Retinal pigment epithelial cell (primary cell): ENCODE measurements around the gene EBF4.

Source experiments
- DNase-seq: peaks from one replicate; pipeline ENCODE4 v3.0.0-alpha.2; 2010; ENCODE audit warnings: low read depth
- H3K4me3 ChIP-seq: 2 replicates; pipeline ENCODE4 v1.5.1; 2011; ENCODE audit warnings: mild to moderate bottlenecking, low read length, control low read depth, moderate library complexity
- TF ChIP-seq, protein P1 (sequence below): conservative IDR thresholded peaks from 2 replicates; pipeline ENCODE4 v1.5.1; 2011; ENCODE audit warnings: low read depth, low read length, control low read depth, inconsistent platforms

EBF4 gene

DNA sequence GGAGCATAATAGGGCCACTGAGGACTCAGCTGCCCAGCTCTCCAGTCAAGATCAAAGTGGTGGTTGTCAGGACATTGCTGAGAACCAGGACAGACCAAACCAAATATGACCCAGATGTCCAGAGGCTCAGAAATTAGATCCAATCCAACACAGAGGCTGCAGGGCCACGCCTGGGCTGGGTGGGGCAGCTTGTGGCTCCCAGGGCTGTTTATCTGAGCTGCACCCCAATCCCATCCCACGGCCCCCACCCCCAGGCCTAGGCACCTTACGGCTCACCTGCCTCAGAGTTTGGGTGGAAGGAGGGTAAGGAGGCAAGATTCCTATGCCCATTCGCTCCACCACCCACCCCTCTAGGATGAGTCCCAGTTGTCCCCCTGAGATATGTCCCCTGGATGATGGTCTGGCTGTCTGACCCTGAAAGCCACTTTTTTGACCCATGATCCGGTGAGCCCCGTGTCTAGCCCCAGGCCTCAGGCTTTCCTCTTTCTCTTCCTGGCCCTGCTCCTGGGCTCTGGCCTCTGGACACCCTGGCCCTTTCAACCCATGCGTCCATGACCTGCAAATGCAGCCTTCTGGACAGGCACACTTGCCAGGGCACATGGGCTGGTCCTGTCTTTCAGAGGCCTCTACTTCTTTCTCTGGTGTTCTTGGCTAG lies 67.8 kb downstream of the EBF4 start:
- no peak for DNase-seq

DNA sequence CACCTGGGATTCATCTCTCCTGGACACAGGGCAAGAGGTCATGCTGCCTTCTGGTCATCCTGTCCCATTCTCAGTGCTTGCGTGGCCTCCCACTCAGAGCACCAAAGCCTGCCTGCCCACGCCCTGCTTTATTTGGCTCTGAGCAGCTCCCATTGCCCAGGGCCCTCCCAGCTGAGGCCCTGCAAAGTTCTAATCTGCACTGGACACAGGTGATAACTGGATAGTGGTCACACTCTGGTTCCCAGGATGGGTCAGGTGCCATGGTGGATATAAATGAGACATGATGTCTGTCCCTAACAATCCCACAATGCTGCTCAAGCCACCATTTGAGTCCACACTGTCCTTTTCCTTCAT lies 68.3 kb downstream of the EBF4 start:
- TF ChIP-seq, protein P1, sequence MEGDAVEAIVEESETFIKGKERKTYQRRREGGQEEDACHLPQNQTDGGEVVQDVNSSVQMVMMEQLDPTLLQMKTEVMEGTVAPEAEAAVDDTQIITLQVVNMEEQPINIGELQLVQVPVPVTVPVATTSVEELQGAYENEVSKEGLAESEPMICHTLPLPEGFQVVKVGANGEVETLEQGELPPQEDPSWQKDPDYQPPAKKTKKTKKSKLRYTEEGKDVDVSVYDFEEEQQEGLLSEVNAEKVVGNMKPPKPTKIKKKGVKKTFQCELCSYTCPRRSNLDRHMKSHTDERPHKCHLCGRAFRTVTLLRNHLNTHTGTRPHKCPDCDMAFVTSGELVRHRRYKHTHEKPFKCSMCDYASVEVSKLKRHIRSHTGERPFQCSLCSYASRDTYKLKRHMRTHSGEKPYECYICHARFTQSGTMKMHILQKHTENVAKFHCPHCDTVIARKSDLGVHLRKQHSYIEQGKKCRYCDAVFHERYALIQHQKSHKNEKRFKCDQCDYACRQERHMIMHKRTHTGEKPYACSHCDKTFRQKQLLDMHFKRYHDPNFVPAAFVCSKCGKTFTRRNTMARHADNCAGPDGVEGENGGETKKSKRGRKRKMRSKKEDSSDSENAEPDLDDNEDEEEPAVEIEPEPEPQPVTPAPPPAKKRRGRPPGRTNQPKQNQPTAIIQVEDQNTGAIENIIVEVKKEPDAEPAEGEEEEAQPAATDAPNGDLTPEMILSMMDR: no peak
- no peak overlapping the region for H3K4me3 ChIP-seq
- DNase-seq: no peak

More for the DNA sequence above, 67.8 kb downstream of the EBF4 start:
- TF ChIP-seq, protein P1: no peak
- no peak overlapping the region for H3K4me3 ChIP-seq

DNA sequence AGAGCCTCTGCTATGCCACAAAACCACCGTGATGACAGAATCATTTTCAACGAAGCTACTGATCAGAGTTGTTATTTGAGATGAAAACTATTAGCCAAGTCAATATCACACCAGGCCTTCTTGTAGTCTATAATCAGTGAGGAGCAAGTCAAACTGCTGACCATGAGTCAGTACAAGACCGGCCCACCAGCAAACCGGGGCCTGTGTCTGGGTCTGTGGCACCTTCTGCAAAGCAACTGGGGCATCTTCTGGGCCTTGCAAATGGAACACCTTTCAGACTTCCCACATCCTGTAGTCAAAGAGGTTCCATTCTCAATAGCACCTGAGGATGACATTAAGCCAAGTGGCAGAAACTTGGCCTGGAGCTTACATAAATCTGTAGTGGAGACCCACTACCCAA lies 69.3 kb downstream of the EBF4 start:
- no peak for DNase-seq
- H3K4me3 ChIP-seq: no peak overlapping the region
- TF ChIP-seq, protein P1: no peak

DNA sequence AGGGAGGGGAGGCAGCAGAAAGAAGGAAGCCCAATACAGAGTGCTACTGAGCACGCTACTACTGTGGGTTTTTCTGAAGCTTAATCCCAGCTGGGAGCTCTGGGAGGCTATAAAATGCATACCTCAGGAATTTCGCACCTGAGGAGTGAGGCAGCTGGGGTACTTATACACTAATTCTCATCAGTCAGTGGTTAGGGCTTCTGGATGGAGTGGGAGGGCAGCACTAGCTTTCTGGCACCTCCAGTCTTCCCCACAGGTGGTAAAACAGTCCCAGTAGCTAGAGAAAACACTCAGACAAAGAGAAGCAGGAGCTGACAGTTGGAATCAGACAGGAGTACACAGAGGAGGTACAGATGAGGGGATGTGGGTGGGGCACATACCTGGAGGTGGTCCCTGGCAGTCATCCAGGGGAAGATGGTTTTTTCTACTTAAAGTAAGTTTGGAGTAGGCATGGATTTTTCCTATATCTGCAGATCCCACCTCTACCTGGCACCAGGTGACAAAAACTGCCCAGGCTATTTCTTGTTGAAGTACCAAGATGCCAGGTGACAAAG lies 70.1 kb downstream of the EBF4 start:
- H3K4me3 ChIP-seq: no peak overlapping the region
- no peak for DNase-seq
- TF ChIP-seq, protein P1: no peak

DNA sequence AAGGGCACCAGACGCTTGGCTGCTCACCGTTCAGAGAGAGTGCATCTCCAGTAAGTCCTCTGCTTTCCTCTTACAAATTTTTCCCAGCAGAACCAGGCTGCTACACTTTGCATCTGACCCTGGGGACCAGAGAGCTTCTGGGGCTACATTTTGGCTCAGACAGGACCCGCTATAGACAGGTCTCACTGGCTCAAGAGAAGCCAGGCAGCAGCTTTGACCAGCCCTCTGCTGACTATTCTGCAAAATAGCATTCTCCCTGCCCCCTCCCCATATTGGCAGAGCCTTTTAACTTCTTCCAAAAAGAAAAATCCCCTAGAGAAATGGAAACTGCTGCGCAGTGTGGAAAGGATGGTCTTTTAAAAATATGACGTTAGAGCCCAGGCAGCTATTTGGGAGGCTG lies 70.6 kb downstream of the EBF4 start:
- TF ChIP-seq, protein P1: no peak
- H3K4me3 ChIP-seq: no peak overlapping the region

DNA sequence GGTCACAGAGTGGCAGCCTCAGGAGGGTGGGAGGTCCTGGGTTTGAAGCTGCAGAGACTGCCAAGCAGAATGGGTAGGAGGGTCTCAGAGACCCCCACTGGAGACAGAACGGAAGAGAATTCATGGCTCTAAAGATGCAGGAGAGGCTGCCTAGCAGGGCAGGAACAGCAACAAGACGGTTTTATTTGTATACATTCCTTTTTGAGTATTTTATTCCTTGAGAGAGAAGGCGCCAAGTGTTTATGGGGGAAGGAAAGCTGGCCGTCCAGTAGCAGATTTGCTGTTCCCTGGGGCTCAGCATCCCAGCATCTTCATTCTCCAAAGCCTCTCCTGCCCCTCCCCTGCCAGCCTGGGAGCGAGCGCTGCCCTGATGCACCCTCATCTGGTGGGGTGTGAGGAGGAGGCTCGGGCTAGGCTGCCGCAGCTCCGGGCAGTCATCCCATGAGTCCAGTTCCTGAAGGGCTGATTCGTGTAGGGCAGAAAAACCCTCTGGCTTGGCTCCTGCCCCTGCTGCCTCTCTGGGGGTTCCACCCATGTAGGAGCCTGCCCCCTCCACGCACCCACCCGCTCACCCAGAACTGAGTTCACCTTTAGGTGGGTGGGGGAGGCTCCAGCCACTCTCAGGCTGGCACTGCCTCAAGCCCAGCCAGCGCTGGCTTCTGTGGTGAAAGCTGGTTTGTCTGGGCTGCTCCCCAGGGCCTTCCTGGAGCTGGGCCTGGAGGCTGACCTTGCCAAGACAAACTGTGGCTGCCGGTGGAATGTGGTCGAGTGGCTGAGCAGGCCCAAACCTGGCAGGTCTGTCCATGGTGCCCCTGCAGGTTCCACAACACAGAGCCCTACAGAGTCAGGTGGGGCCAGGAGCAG lies 75.4 kb downstream of the EBF4 start:
- TF ChIP-seq, protein P1: no peak
- DNase-seq: no peak

More for the DNA sequence above, 70.6 kb downstream of the EBF4 start:
- DNase-seq: no peak

More for the DNA sequence above, 75.4 kb downstream of the EBF4 start:
- H3K4me3 ChIP-seq: no peak overlapping the region
